NCI-H2081 (cell line): ENCODE measurements around the gene C16orf96.

Experiments used
- DNase-seq, 2 experiments: peaks; one replicate each; lab custom pipeline; 2025; lab: John Stamatoyannopoulos, UW

Gene C16orf96

GRCh38 chr16:4601036-4601863 is 45.1 kb downstream of the C16orf96 start:
- peak in 1 of 2 experiments; percentile 21 for DNase-seq

GRCh38 chr16:4601864-4602186 is 45.7 kb downstream of the C16orf96 start:
- no peak for DNase-seq

- DNase-seq, result no peak
Measured at GRCh38 chr16:4602331-4602730, 46.2 kb downstream of the C16orf96 start.

GRCh38 chr16:4603624-4604170 is 47.6 kb downstream of the C16orf96 start:
- no peak for DNase-seq

- no peak for DNase-seq
Measured at GRCh38 chr16:4604401-4604800, 48.3 kb downstream of the C16orf96 start.

GRCh38 chr16:4606354-4606753 is 50.2 kb downstream of the C16orf96 start:
- peak; percentile 35 to 62 for DNase-seq

GRCh38 chr16:4607841-4608703 is 51.9 kb downstream of the C16orf96 start:
- no peak for DNase-seq

GRCh38 chr16:4608704-4608980 is 52.5 kb downstream of the C16orf96 start:
- DNase-seq, result no peak

GRCh38 chr16:4609200-4610010 is 53.3 kb downstream of the C16orf96 start:
- DNase-seq, result no peak

GRCh38 chr16:4610011-4611005 is 54.2 kb downstream of the C16orf96 start:
- DNase-seq, result no peak

GRCh38 chr16:4611337-4612021 is 55.3 kb downstream of the C16orf96 start:
- DNase-seq, result no peak

GRCh38 chr16:4612474-4612931 is 56.4 kb downstream of the C16orf96 start:
- DNase-seq, result no peak

GRCh38 chr16:4612977-4613635 is 57.0 kb downstream of the C16orf96 start:
- DNase-seq, result no peak

GRCh38 chr16:4613636-4614570 is 57.8 kb downstream of the C16orf96 start:
- DNase-seq, result peak; percentile 38 to 65

GRCh38 chr16:4614571-4615383 is 58.6 kb downstream of the C16orf96 start, which contains the start of gene UBALD1:
TSS of gene UBALD1 (minus strand) at chr16:4614888. CDS start at chr16:4614797, 91 bp downstream.
- peak; percentile 90 to 93 for DNase-seq

- no peak for DNase-seq
Measured at GRCh38 chr16:4615384-4616046, 59.4 kb downstream of the C16orf96 start.
